HG03457 (cell line): ENCODE measurements around the gene ZFAND3.

Source experiments
- ATAC-seq: cut with Tn5 transposase; IDR thresholded peaks from one replicate; pipeline ENCODE4 v1.9.1; 2021; ENCODE audit warnings: moderate number of reproducible peaks; ENCODE audit not compliant: unreplicated experiment

Gene ZFAND3

GRCh38 chr6:37826188-37826587 lies 6.7 kb downstream of the ZFAND3 start:
- ATAC-seq, result no peak

GRCh38 chr6:37826993-37827392 lies 7.5 kb downstream of the ZFAND3 start:
- no peak for ATAC-seq

GRCh38 chr6:37827603-37828265 lies 8.2 kb downstream of the ZFAND3 start:
- ATAC-seq, result no peak

- ATAC-seq, result no peak
Observed at GRCh38 chr6:37830225-37830624, 10.7 kb downstream of the ZFAND3 start.

GRCh38 chr6:37831457-37831856 lies 11.9 kb downstream of the ZFAND3 start:
- ATAC-seq, result no peak

- no peak for ATAC-seq
Observed at GRCh38 chr6:37835923-37836322, 16.4 kb downstream of the ZFAND3 start.

- no peak for ATAC-seq
Observed at GRCh38 chr6:37838219-37838921, 18.8 kb downstream of the ZFAND3 start.

- ATAC-seq, result no peak
Observed at GRCh38 chr6:37840143-37840939, 20.8 kb downstream of the ZFAND3 start.

GRCh38 chr6:37840940-37841300 lies 21.4 kb downstream of the ZFAND3 start:
- ATAC-seq, result peak; percentile 40

GRCh38 chr6:37845026-37845911 lies 25.7 kb downstream of the ZFAND3 start:
- ATAC-seq, result no peak

- ATAC-seq, result no peak
Observed at GRCh38 chr6:37845930-37846329, 26.4 kb downstream of the ZFAND3 start.

GRCh38 chr6:37847704-37848103 lies 28.2 kb downstream of the ZFAND3 start:
- ATAC-seq, result no peak

- ATAC-seq, result no peak
Observed at GRCh38 chr6:37848371-37848770, 28.8 kb downstream of the ZFAND3 start.

GRCh38 chr6:37850260-37850659 lies 30.7 kb downstream of the ZFAND3 start:
- ATAC-seq, result no peak

GRCh38 chr6:37850728-37851285 lies 31.3 kb downstream of the ZFAND3 start:
- no peak for ATAC-seq

- no peak for ATAC-seq
Observed at GRCh38 chr6:37851997-37852524, 32.5 kb downstream of the ZFAND3 start.

GRCh38 chr6:37856285-37856684 lies 36.8 kb downstream of the ZFAND3 start:
- ATAC-seq, result no peak

GRCh38 chr6:37858363-37858762 lies 38.8 kb downstream of the ZFAND3 start:
- ATAC-seq, result no peak

- ATAC-seq, result no peak
Observed at GRCh38 chr6:37860226-37860839, 40.8 kb downstream of the ZFAND3 start.

GRCh38 chr6:37861452-37861851 lies 41.9 kb downstream of the ZFAND3 start:
- no peak for ATAC-seq
